HG02610 (cell line): ENCODE data around the gene ATP11A.

ENCODE experiments used
- ATAC-seq: cut with Tn5 transposase; IDR thresholded peaks from one replicate; pipeline ENCODE4 v1.9.1; 2021; ENCODE audit warnings: mild to moderate bottlenecking, moderate library complexity; ENCODE audit not compliant: unreplicated experiment

ATP11A gene

GRCh38 chr13:112887151-112887550, 197.3 kb downstream of the ATP11A start:
- no peak for ATAC-seq

- no peak for ATAC-seq
Measured at GRCh38 chr13:112887557-112887991, 197.7 kb downstream of the ATP11A start.

- ATAC-seq, result no peak
Measured at GRCh38 chr13:112888238-112889111, 198.6 kb downstream of the ATP11A start.

GRCh38 chr13:112889351-112890290, 199.8 kb downstream of the ATP11A start:
- ATAC-seq, result no peak

- ATAC-seq, result no peak
Measured at GRCh38 chr13:112890316-112891145, 200.7 kb downstream of the ATP11A start.

GRCh38 chr13:112891477-112892401, 201.9 kb downstream of the ATP11A start:
- no peak for ATAC-seq

- no peak for ATAC-seq
Measured at GRCh38 chr13:112892426-112893206, 202.8 kb downstream of the ATP11A start.

- no peak for ATAC-seq
Measured at GRCh38 chr13:112893207-112893569, 203.3 kb downstream of the ATP11A start.

- no peak for ATAC-seq
Measured at GRCh38 chr13:112893570-112894422, 204.0 kb downstream of the ATP11A start.

- ATAC-seq, result no peak
Measured at GRCh38 chr13:112894423-112894672, 204.5 kb downstream of the ATP11A start.

GRCh38 chr13:112894673-112895481, 205.0 kb downstream of the ATP11A start:
- ATAC-seq, result no peak

GRCh38 chr13:112895521-112896465, 206.0 kb downstream of the ATP11A start:
- ATAC-seq, result no peak

GRCh38 chr13:112896736-112897602, 207.1 kb downstream of the ATP11A start:
- no peak for ATAC-seq

GRCh38 chr13:112897603-112897955, 207.7 kb downstream of the ATP11A start:
- ATAC-seq, result no peak

GRCh38 chr13:112897956-112898620, 208.2 kb downstream of the ATP11A start:
- no peak for ATAC-seq
